IPS-20b (cell line): ENCODE data around the gene C20orf144.
A peak's percentile ranks its signal among the peaks of the same experiment; 100 is the strongest.

Experiments used
- H3K27ac ChIP-seq: one replicate; pipeline ENCODE4 v1.5.1; 2013; ENCODE audit warnings: low read length
- H3K27me3 ChIP-seq: 2 replicates; pipeline ENCODE4 v1.6.1; 2013; ENCODE audit warnings: mild to moderate bottlenecking, low read length, inconsistent platforms; ENCODE audit not compliant: insufficient read depth
- H3K36me3 ChIP-seq: 2 replicates; pipeline ENCODE4 v1.6.1; 2013; ENCODE audit warnings: low read depth, mild to moderate bottlenecking, inconsistent platforms, low read length, moderate library complexity; ENCODE audit not compliant: insufficient read depth
- H3K4me1 ChIP-seq: 2 replicates; pipeline ENCODE4 v1.6.1; 2013; ENCODE audit warnings: mild to moderate bottlenecking, control low read depth, inconsistent platforms, low read length, moderate library complexity; ENCODE audit not compliant: insufficient read depth
- H3K4me3 ChIP-seq: 2 replicates; pipeline ENCODE4 v1.5.1; 2013; ENCODE audit warnings: mild to moderate bottlenecking, low read length, inconsistent platforms
- H3K9ac ChIP-seq: 2 replicates; pipeline ENCODE4 v1.6.1; 2013; ENCODE audit warnings: low read depth, mild to moderate bottlenecking, inconsistent platforms, low read length, moderate library complexity
- H3K9me3 ChIP-seq: 2 replicates; pipeline ENCODE4 v1.6.1; 2013; ENCODE audit warnings: mild to moderate bottlenecking, low read depth, low read length, inconsistent platforms; ENCODE audit not compliant: insufficient read depth

Gene C20orf144

GRCh38 chr20:33668466-33669155, 6.5 kb downstream of the C20orf144 start:
- no peak overlapping the region for H3K4me3 ChIP-seq

GRCh38 chr20:33669224-33669623, 7.1 kb downstream of the C20orf144 start:
- Histone ChIP-seq H3K36me3 (peaks cover 19% of the 10 kb centered on the region), H3K9ac (no peak overlapping the region), H3K4me1 (peaks cover 17% of the 10 kb centered on the region; the same call in 1 of the 2 replicates), H3K9me3 (no peaks in the 10 kb centered on the region), H3K4me3 (no peak overlapping the region), H3K27ac (no peak overlapping the region), H3K27me3 (peaks cover 17% of the 10 kb centered on the region)

More at GRCh38 chr20:33668466-33669155, 6.5 kb downstream of the C20orf144 start:
- Histone ChIP-seq H3K27ac (no peak overlapping the region), H3K9ac (no peak overlapping the region), H3K27me3 (peaks cover 19% of the 10 kb centered on the region), H3K9me3 (no peaks in the 10 kb centered on the region), H3K4me1 (peaks cover 19% of the 10 kb centered on the region; the same call in 1 of the 2 replicates), H3K36me3 (peaks cover 19% of the 10 kb centered on the region)

- Histone ChIP-seq H3K9me3 (no peaks in the 10 kb centered on the region), H3K4me3 (no peak overlapping the region), H3K27ac (no peak overlapping the region), H3K4me1 (peaks cover 17% of the 10 kb centered on the region), H3K36me3 (peaks cover 19% of the 10 kb centered on the region), H3K27me3 (peaks cover 8% of the 10 kb centered on the region), H3K9ac (no peak overlapping the region)
Measured at GRCh38 chr20:33669873-33670640, 7.9 kb downstream of the C20orf144 start.

DNA sequence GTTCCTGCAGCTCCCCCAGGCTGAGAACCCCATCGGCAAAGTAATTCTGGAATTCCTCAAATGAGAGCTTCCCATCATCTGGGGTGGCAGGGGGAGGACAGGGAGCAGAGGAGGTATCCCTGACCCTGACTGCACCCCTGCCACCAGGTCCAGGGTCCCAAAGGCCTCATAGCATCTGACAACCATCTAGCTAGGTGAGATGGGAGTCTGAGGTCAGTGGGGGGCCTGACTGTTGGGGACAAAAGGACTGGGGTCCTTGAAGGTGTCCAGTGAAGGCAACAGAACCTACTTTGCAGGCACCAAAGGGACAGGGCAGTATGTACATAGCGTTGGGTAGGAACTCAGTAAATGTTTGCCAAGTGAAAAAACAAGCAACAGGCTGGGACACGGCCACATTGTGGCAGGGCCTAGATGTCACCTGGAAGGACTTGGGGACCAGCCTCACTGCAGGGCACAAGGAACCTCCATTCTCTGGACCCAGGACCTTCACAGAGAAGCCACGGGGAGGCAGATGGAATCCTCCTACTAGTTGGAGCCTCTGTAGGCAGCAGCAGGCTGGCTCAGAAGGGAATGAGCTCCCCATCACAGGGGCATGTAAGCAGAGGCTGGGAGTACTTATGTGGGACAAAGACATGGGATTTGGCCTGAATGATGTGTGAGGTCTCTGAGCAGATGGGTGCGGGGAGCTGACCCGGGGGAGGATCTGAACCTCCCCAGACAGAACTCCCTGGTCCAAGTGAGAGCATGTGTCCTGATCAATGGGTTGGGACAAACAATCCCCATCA, 8.8 kb downstream of the C20orf144 start:
- peaks cover 8% of the 10 kb centered on the region for H3K27me3 ChIP-seq
- no peak overlapping the region for H3K27ac ChIP-seq
- H3K36me3 ChIP-seq: peaks cover 19% of the 10 kb centered on the region
- H3K4me3 ChIP-seq: no peak overlapping the region
- no peak overlapping the region for H3K9ac ChIP-seq
- H3K9me3 ChIP-seq: no peaks in the 10 kb centered on the region
- H3K4me1 ChIP-seq: peaks cover 22% of the 10 kb centered on the region

- H3K36me3 ChIP-seq: peaks cover 25% of the 10 kb centered on the region
- H3K9ac ChIP-seq: no peak overlapping the region
- H3K27ac ChIP-seq: no peak overlapping the region
- peaks cover 17% of the 10 kb centered on the region for H3K4me1 ChIP-seq
- peaks cover 8% of the 10 kb centered on the region for H3K27me3 ChIP-seq
- H3K4me3 ChIP-seq: no peak overlapping the region
- H3K9me3 ChIP-seq: no peaks in the 10 kb centered on the region
Measured at GRCh38 chr20:33671573-33672288, 9.6 kb downstream of the C20orf144 start.

GRCh38 chr20:33672426-33673113, 10.4 kb downstream of the C20orf144 start:
- Histone ChIP-seq H3K9ac (no peak overlapping the region; the same call in 1 of the 2 replicates), H3K36me3 (peaks cover 33% of the 10 kb centered on the region)

GRCh38 chr20:33673114-33673409, 10.9 kb downstream of the C20orf144 start:
- peaks cover 17% of the 10 kb centered on the region for H3K4me1 ChIP-seq

More at GRCh38 chr20:33672426-33673113, 10.4 kb downstream of the C20orf144 start:
- Histone ChIP-seq H3K4me1 (peaks cover 17% of the 10 kb centered on the region), H3K27me3 (peaks cover 4% of the 10 kb centered on the region), H3K27ac (no peak overlapping the region), H3K9me3 (no peaks in the 10 kb centered on the region), H3K4me3 (peak overlapping the region; percentile 84)

GRCh38 chr20:33673410-33674293, 11.5 kb downstream of the C20orf144 start:
- H3K27me3 ChIP-seq: no peaks in the 10 kb centered on the region
- H3K36me3 ChIP-seq: peaks cover 42% of the 10 kb centered on the region
- H3K9ac ChIP-seq: peak overlapping the region; percentile 73
- H3K27ac ChIP-seq: peak overlapping the region; percentile 28
- H3K4me1 ChIP-seq: peaks cover 17% of the 10 kb centered on the region
- no peaks in the 10 kb centered on the region for H3K9me3 ChIP-seq
- H3K4me3 ChIP-seq: peak overlapping the region; percentile 84

More at GRCh38 chr20:33673114-33673409, 10.9 kb downstream of the C20orf144 start:
- peak overlapping the region; percentile 73; the same call in 1 of the 2 replicates for H3K9ac ChIP-seq
- H3K36me3 ChIP-seq: peaks cover 38% of the 10 kb centered on the region
- no peak overlapping the region for H3K27ac ChIP-seq
- H3K9me3 ChIP-seq: no peaks in the 10 kb centered on the region
- H3K4me3 ChIP-seq: peak overlapping the region; percentile 84
- no peaks in the 10 kb centered on the region; the same call in 1 of the 2 replicates for H3K27me3 ChIP-seq

- H3K27ac ChIP-seq: peak within 1 kb of the TSS; percentile 28
Measured at GRCh38 chr20:33674294-33675135, 12.4 kb downstream of the C20orf144 start, which contains the start of gene NECAB3. Gene NECAB3, minus strand, starts transcription at chr20:33674428. Its CDS starts 76 bp downstream, at chr20:33674352.

More at GRCh38 chr20:33674294-33675135, 12.4 kb downstream of the C20orf144 start, which contains the start of gene NECAB3:
- Histone ChIP-seq H3K4me3 (peak within 1 kb of the TSS; percentile 84), H3K36me3 (peaks cover 45% of the 10 kb centered on the region), H3K27me3 (no peaks in the 10 kb centered on the region), H3K9me3 (no peaks in the 10 kb centered on the region), H3K9ac (peak within 1 kb of the TSS; percentile 80), H3K4me1 (peaks cover 17% of the 10 kb centered on the region)
